Esophagus muscularis mucosa (tissue), 4 donors: ENCODE measurements around the gene ZNF329.

ENCODE experiments used
- CTCF ChIP-seq, 3 experiments: fragments of 200-600 bp in 2 of 3; fragments of 450-650 bp in 1 of 3; sonication (generic) in 2 of 3; IDR thresholded peaks; one replicate each; pipeline ENCODE4 v1.5.1; 2017 to 2019; ENCODE audit warnings: antibody characterized with exemption in 3 of 3, mild to moderate bottlenecking in 2 of 3, moderate library complexity in 1 of 3
- EP300 ChIP-seq: sonication (generic); formaldehyde crosslinking; IDR thresholded peaks from one replicate; pipeline ENCODE4 v1.6.1; 2017; ENCODE audit warnings: antibody characterized with exemption
- POLR2A ChIP-seq: fragments of 450-650 bp; IDR thresholded peaks from one replicate; pipeline ENCODE4 v1.6.1; 2017; ENCODE audit warnings: antibody characterized with exemption, moderate library complexity, mild to moderate bottlenecking, low read depth
- POLR2AphosphoS5 ChIP-seq, 2 donors: sonication (generic); formaldehyde crosslinking; IDR thresholded peaks; one replicate each; pipeline ENCODE4 v1.6.1; 2017; ENCODE audit warnings: antibody characterized with exemption in 2 of 2

DNA sequence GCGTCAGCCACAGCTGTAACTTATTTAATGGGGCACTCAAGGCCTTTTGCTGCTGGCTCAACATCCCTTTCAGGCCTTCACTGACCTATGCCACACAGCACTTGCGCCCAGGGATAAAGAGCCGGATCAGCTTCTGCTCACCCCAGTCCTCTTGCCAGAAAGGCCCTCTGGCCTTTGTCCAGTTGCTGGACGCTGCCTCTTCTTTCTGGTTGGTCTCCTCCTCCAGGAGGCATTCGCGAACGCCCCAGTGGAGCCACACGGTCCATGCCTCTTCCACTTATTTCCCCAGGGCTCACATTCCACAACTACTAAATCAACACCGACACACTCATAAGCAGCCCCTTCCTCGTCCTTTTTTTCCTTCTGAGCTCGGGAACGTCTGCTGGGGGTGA lies 3.7 kb upstream of the ZNF329 start:
- TF ChIP-seq CTCF (IDR thresholded peaks at IDR 0.05) (no peak), POLR2AphosphoS5 (IDR thresholded peaks at IDR 0.05) (no peak), EP300 (no peak), POLR2A (no peak)
